ENCODE results near the gene MAP3K2.

The MAP3K2 gene

GRCh38 chr2:127305990-127306585 lies 81.7 kb downstream of the MAP3K2 start:
- in situ Hi-C loops (cut with HindIII; ENCODE audit: low sequenced_read_pairs): loop anchor here (5.0 kb wide), 1 partner anchor 61 kb away; no protein-coding TSS in a partner anchor
- TF ChIP-seq CTCF (IDR thresholded peaks at IDR 0.05; ENCODE audit: low read depth, low read length, missing control alignments): no peak
- no peak overlapping the region for H3K4me3 ChIP-seq (ENCODE audit: low read depth, low read length)
- DNase-seq (ENCODE audit: low read depth): no peak

- in situ Hi-C loops (cut with HindIII; ENCODE audit: low sequenced_read_pairs): no loop called here
- no peak for TF ChIP-seq CTCF (IDR thresholded peaks at IDR 0.05; ENCODE audit: low read depth, low read length, missing control alignments)
- no peak for DNase-seq (ENCODE audit: low read depth)
- no peak overlapping the region for H3K4me3 ChIP-seq (ENCODE audit: low read depth, low read length)
Observed at GRCh38 chr2:127302168-127302567, 85.6 kb downstream of the MAP3K2 start.

GRCh38 chr2:127293748-127294562 lies 93.8 kb downstream of the MAP3K2 start, which contains the start of gene ERCC3:
ERCC3 (minus strand) TSS chr2:127294144; CDS start chr2:127294081, 63 bp downstream.
- no peak for TF ChIP-seq CTCF (IDR thresholded peaks at IDR 0.05; ENCODE audit: low read depth, low read length, missing control alignments)
- DNase-seq (ENCODE audit: low read depth): peak; percentile 53
- in situ Hi-C loops (cut with HindIII; ENCODE audit: low sequenced_read_pairs): no loop called here
- H3K4me3 ChIP-seq (ENCODE audit: low read depth, low read length): peak within 1 kb of the TSS; percentile 89

GRCh38 chr2:127293386-127293747 lies 94.4 kb downstream of the MAP3K2 start:
- no peak for DNase-seq (ENCODE audit: low read depth)
- peak overlapping the region; percentile 89 for H3K4me3 ChIP-seq (ENCODE audit: low read depth, low read length)
- no peak for TF ChIP-seq CTCF (IDR thresholded peaks at IDR 0.05; ENCODE audit: low read depth, low read length, missing control alignments)
- in situ Hi-C loops (cut with HindIII; ENCODE audit: low sequenced_read_pairs): no loop called here

- no peak for DNase-seq (ENCODE audit: low read depth)
- in situ Hi-C loops (cut with HindIII; ENCODE audit: low sequenced_read_pairs): no loop called here
- no peak overlapping the region for H3K4me3 ChIP-seq (ENCODE audit: low read depth, low read length)
- no peak for TF ChIP-seq CTCF (IDR thresholded peaks at IDR 0.05; ENCODE audit: low read depth, low read length, missing control alignments)
Observed at GRCh38 chr2:127288274-127288673, 99.5 kb downstream of the MAP3K2 start.

- TF ChIP-seq CTCF (IDR thresholded peaks at IDR 0.05; ENCODE audit: low read depth, low read length, missing control alignments): no peak
- DNase-seq (ENCODE audit: low read depth): no peak
- no peak overlapping the region for H3K4me3 ChIP-seq (ENCODE audit: low read depth, low read length)
- in situ Hi-C loops (cut with HindIII; ENCODE audit: low sequenced_read_pairs): no loop called here
Observed at GRCh38 chr2:127283275-127283674, 104.5 kb downstream of the MAP3K2 start.

All from astrocyte of the cerebellum (primary cell).